Mammary epithelial cell (primary cell): ENCODE measurements around the gene TSC2.

Experiments
- EZH2 ChIP-seq: IDR thresholded peaks from 2 replicates; pipeline ENCODE4 v1.6.1; 2012; ENCODE audit warnings: low read length, inconsistent platforms, borderline replicate concordance
- TF ChIP-seq, protein P1 (sequence below), 2 donors: IDR thresholded peaks in 1 of 2; conservative IDR thresholded peaks in 1 of 2; 2 replicates each; pipeline ENCODE4 v1.5.1; 2011 to 2012; ENCODE audit warnings: inconsistent platforms in 2 of 2, low read length in 2 of 2, mild to moderate bottlenecking in 2 of 2, control low read depth in 1 of 2, low read depth in 1 of 2; ENCODE audit not compliant: insufficient read depth in 1 of 2; ENCODE audit errors: extremely low read depth in 1 of 2

DNA sequence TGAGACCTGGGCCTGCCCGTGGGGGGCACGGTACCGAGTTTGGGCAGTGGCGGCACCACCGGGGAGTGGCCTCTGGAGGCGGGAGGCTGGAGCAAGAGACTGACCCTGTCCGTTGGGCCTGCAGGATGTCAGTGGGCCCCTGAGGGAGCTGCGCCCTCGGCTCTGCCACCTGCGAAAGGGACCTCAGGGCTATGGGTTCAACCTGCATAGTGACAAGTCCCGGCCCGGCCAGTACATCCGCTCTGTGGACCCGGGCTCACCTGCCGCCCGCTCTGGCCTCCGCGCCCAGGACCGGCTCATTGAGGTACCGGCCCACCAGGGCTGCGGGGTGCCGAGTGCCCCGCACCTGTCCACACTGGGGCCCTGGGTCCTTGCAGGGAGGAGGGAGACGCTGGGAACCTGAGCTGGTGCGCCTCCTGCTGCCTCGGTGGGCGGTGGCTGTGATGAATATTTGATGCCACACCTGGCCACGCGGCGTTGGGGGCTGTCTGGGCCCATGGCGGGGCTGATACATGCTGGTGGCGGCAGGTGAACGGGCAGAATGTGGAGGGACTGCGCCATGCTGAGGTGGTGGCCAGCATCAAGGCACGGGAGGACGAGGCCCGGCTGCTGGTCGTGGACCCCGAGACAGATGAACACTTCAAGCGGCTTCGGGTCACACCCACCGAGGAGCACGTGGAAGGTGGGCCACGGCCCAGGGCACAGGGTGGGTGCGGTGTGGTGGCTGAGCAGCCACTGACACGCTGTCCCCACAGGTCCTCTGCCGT lies 11.4 kb upstream of the TSC2 start:
- TF ChIP-seq, protein P1, sequence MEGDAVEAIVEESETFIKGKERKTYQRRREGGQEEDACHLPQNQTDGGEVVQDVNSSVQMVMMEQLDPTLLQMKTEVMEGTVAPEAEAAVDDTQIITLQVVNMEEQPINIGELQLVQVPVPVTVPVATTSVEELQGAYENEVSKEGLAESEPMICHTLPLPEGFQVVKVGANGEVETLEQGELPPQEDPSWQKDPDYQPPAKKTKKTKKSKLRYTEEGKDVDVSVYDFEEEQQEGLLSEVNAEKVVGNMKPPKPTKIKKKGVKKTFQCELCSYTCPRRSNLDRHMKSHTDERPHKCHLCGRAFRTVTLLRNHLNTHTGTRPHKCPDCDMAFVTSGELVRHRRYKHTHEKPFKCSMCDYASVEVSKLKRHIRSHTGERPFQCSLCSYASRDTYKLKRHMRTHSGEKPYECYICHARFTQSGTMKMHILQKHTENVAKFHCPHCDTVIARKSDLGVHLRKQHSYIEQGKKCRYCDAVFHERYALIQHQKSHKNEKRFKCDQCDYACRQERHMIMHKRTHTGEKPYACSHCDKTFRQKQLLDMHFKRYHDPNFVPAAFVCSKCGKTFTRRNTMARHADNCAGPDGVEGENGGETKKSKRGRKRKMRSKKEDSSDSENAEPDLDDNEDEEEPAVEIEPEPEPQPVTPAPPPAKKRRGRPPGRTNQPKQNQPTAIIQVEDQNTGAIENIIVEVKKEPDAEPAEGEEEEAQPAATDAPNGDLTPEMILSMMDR (conservative IDR thresholded peaks at IDR 0.05 in 1 of 2, IDR thresholded peaks at IDR 0.05 in 1 of 2; ENCODE audit: extremely low read depth in 1 of 2, insufficient read depth in 1 of 2, low read depth in 1 of 2, low read length in 2 of 2) = no peak
- no peak for TF ChIP-seq EZH2
